ENCODE results near the gene CRB1. TPM values are rescaled to one million over a fixed set of nuclear protein-coding genes. Genes with fewer than 3 reads are reported as not detected.

CRB1 gene
- total RNA-seq, 3 donors from 2014 or later: 0.33 to 1.0 (median 0.48) TPM

DNA sequence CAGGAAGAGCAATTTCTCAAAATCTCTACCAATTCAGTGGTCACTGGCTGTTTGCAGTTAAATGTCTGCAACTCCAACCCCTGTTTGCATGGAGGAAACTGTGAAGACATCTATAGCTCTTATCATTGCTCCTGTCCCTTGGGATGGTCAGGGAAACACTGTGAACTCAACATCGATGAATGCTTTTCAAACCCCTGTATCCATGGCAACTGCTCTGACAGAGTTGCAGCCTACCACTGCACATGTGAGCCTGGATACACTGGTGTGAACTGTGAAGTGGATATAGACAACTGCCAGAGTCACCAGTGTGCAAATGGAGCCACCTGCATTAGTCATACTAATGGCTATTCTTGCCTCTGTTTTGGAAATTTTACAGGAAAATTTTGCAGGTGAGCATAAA lies 167.2 kb downstream of the CRB1 start:
- TF ChIP-seq POLR2A (IDR thresholded peaks at IDR 0.05) (no peak), POLR2AphosphoS5 (IDR thresholded peaks at IDR 0.05) (no peak)
- TF ChIP-seq, protein P1, sequence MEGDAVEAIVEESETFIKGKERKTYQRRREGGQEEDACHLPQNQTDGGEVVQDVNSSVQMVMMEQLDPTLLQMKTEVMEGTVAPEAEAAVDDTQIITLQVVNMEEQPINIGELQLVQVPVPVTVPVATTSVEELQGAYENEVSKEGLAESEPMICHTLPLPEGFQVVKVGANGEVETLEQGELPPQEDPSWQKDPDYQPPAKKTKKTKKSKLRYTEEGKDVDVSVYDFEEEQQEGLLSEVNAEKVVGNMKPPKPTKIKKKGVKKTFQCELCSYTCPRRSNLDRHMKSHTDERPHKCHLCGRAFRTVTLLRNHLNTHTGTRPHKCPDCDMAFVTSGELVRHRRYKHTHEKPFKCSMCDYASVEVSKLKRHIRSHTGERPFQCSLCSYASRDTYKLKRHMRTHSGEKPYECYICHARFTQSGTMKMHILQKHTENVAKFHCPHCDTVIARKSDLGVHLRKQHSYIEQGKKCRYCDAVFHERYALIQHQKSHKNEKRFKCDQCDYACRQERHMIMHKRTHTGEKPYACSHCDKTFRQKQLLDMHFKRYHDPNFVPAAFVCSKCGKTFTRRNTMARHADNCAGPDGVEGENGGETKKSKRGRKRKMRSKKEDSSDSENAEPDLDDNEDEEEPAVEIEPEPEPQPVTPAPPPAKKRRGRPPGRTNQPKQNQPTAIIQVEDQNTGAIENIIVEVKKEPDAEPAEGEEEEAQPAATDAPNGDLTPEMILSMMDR (IDR thresholded peaks at IDR 0.05): no peak
- intact Hi-C loops (cut with DNase I; ENCODE audit: low total_unique reads): no loop called here
- H3K9me3 ChIP-seq: no peaks in the 10 kb centered on the region
- no peak overlapping the region for H3K4me3 ChIP-seq
- no peaks in the 10 kb centered on the region for H3K27me3 ChIP-seq
- H3K4me1 ChIP-seq: no peaks in the 10 kb centered on the region
- H3K36me3 ChIP-seq: no peaks in the 10 kb centered on the region
- no peak overlapping the region for H3K27ac ChIP-seq
- DNase-seq (ENCODE audit: low spot score in 2 of 2): no peak

GRCh38 chr1:197437601-197438000 lies 169.5 kb downstream of the CRB1 start:
- intact Hi-C loops (cut with DNase I; ENCODE audit: low total_unique reads): no loop called here
- Histone ChIP-seq H3K27me3 (no peaks in the 10 kb centered on the region), H3K4me1 (no peaks in the 10 kb centered on the region), H3K27ac (no peak overlapping the region), H3K36me3 (no peaks in the 10 kb centered on the region), H3K9me3 (no peaks in the 10 kb centered on the region), H3K4me3 (no peak overlapping the region)
- DNase-seq (ENCODE audit: low spot score in 2 of 2): no peak
- TF ChIP-seq POLR2AphosphoS5 (IDR thresholded peaks at IDR 0.05) (no peak), POLR2A (IDR thresholded peaks at IDR 0.05) (no peak)
- TF ChIP-seq, protein P1 (IDR thresholded peaks at IDR 0.05): no peak

DNA sequence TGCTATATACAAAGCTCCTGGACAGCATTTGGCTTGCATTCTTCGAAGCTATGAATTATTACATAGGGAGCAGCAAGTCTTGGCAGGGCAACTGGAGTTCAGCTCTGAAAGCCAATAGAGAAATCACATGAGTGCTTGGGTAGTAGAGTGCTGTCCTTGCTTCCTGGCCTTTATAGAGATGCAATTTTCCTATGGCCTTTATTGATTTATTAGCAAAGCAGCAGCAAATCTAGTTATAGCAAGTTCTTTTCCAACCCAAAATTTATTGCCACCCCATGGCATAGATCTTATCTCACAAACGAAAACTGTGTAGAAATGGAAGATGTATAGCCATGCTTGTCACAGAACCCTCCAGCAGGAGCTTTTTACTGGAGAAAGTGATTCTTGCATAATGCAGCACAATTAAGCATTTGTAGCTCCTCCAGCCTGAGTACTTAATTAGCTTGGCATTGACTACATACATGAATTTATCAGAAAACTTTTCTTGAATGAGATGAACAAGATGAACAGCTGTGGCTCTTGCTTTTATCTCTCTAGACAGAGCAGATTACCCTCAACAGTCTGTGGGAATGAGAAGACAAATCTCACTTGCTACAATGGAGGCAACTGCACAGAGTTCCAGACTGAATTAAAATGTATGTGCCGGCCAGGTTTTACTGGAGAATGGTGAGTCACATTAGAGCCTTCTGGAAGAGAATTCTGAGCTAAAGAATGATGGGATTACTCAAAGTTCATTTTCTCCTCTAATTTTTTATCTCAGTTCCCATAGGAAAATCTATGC lies 170.1 kb downstream of the CRB1 start:
- Histone ChIP-seq H3K4me1 (no peaks in the 10 kb centered on the region), H3K27ac (no peak overlapping the region), H3K9me3 (no peaks in the 10 kb centered on the region), H3K36me3 (no peaks in the 10 kb centered on the region), H3K4me3 (no peak overlapping the region), H3K27me3 (no peaks in the 10 kb centered on the region)
- no peak for TF ChIP-seq POLR2AphosphoS5 (IDR thresholded peaks at IDR 0.05)
- TF ChIP-seq, protein P1 (IDR thresholded peaks at IDR 0.05): no peak
- no peak for TF ChIP-seq POLR2A (IDR thresholded peaks at IDR 0.05)
- DNase-seq (ENCODE audit: low spot score in 2 of 2): no peak
- intact Hi-C loops (cut with DNase I; ENCODE audit: low total_unique reads): no loop called here

- no peaks in the 10 kb centered on the region for H3K36me3 ChIP-seq
- TF ChIP-seq, protein P1 (IDR thresholded peaks at IDR 0.05): no peak
- TF ChIP-seq POLR2AphosphoS5 (IDR thresholded peaks at IDR 0.05): no peak
- no peak for TF ChIP-seq POLR2A (IDR thresholded peaks at IDR 0.05)
- H3K27ac ChIP-seq: no peak overlapping the region
- no peaks in the 10 kb centered on the region for H3K4me1 ChIP-seq
- H3K9me3 ChIP-seq: no peaks in the 10 kb centered on the region
- no peak for DNase-seq (ENCODE audit: low spot score in 2 of 2)
- intact Hi-C loops (cut with DNase I; ENCODE audit: low total_unique reads): no loop called here
- no peak overlapping the region for H3K4me3 ChIP-seq
- no peaks in the 10 kb centered on the region for H3K27me3 ChIP-seq
These were observed 171.7 kb downstream of the CRB1 start for GRCh38 chr1:197439708-197440280.

DNA sequence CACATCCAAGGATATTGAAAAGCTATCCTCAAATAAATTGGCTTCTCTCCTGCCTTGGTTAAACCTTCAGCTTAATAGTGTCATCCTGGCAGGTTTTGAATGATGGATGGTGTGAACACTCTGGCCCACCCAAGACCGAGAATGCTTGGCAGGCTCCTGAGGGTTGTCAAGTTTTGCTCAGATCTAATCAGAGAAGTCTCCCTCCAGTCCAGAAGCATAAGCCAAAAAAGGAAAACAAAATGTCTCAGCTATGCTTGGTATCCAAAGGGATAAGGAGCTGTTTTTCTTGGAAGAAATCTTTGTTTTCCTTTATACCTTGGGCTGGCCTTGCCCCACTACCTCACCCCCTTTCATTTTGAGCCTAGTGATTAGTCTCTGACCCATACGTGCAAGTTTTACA lies 172.7 kb downstream of the CRB1 start:
- Histone ChIP-seq H3K27me3 (no peaks in the 10 kb centered on the region), H3K36me3 (no peaks in the 10 kb centered on the region), H3K9me3 (no peaks in the 10 kb centered on the region), H3K4me3 (no peak overlapping the region), H3K4me1 (no peaks in the 10 kb centered on the region), H3K27ac (no peak overlapping the region)
- DNase-seq (ENCODE audit: low spot score in 2 of 2): no peak
- intact Hi-C loops (cut with DNase I; ENCODE audit: low total_unique reads): no loop called here
- TF ChIP-seq POLR2A (IDR thresholded peaks at IDR 0.05): no peak

Data from breast epithelium (tissue), 4 donors.